ENCODE measurements around the gene SPN.

- TF ChIP-seq, protein P1, sequence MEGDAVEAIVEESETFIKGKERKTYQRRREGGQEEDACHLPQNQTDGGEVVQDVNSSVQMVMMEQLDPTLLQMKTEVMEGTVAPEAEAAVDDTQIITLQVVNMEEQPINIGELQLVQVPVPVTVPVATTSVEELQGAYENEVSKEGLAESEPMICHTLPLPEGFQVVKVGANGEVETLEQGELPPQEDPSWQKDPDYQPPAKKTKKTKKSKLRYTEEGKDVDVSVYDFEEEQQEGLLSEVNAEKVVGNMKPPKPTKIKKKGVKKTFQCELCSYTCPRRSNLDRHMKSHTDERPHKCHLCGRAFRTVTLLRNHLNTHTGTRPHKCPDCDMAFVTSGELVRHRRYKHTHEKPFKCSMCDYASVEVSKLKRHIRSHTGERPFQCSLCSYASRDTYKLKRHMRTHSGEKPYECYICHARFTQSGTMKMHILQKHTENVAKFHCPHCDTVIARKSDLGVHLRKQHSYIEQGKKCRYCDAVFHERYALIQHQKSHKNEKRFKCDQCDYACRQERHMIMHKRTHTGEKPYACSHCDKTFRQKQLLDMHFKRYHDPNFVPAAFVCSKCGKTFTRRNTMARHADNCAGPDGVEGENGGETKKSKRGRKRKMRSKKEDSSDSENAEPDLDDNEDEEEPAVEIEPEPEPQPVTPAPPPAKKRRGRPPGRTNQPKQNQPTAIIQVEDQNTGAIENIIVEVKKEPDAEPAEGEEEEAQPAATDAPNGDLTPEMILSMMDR (conservative IDR thresholded peaks at IDR 0.05 in 1 of 2, IDR thresholded peaks at IDR 0.05 in 1 of 2; ENCODE audit: low read depth in 1 of 2, low read length in 2 of 2): no peak
- TF ChIP-seq EZH2 (IDR thresholded peaks at IDR 0.05; ENCODE audit: low read length, missing control alignments): no peak
These were observed 12.3 kb upstream of the SPN start for GRCh38 chr16:29650771-29651170.
